Adrenal gland (tissue), 12 donors: ENCODE results near the gene METTL13. TPM values are rescaled to one million over a fixed set of nuclear protein-coding genes. Genes with fewer than 3 reads are reported as not detected.

ENCODE experiments used
- DNase-seq, 7 donors: peaks; one replicate each; pipeline ENCODE4 v3.0.0-alpha.2; 2019 to 2020
- H3K27ac ChIP-seq, 5 donors: fragments of 200-600 bp; sonication (generic) in 4 of 5; 1 replicate in 3 of 5; 2 replicates in 2 of 5; pipeline versions ENCODE4 v1.5.1 to v1.8.0; 2016 to 2020; ENCODE audit warnings: mild to moderate bottlenecking in 1 of 5
- H3K27me3 ChIP-seq: fragments of 200-600 bp; 2 replicates; pipeline ENCODE4 v1.8.0; 2021
- H3K36me3 ChIP-seq, 2 donors: fragments of 200-600 bp; replicated peaks in 1 of 2; 1 replicate in 1 of 2; 2 replicates in 1 of 2; pipeline versions ENCODE4 v1.5.1 to v1.8.0; 2018 to 2022
- H3K4me1 ChIP-seq, 2 donors: fragments of 200-600 bp; replicated peaks in 1 of 2; 1 replicate in 1 of 2; 2 replicates in 1 of 2; pipeline versions ENCODE4 v1.5.1 to v1.8.0; 2018 to 2021
- H3K4me3 ChIP-seq, 4 donors: fragments of 200-600 bp; sonication (generic) in 3 of 4; one replicate each; pipeline ENCODE4 v1.5.1; 2016 to 2018
- H3K9me3 ChIP-seq, 3 donors: fragments of 200-600 bp; sonication (generic) in 1 of 3; replicated peaks in 1 of 3; 1 replicate in 2 of 3; 2 replicates in 1 of 3; pipeline versions ENCODE4 v1.5.1 to v1.8.0; 2016 to 2021
- CTCF ChIP-seq, 6 experiments: fragments of 450-650 bp in 4 of 6; fragments of 200-600 bp in 2 of 6; sonication (generic) in 1 of 6; IDR thresholded peaks; 1 replicate in 5 of 6; 2 replicates in 1 of 6; pipeline versions ENCODE4 v1.5.1 to v1.8.0; 2016 to 2021; ENCODE audit warnings: antibody characterized with exemption in 6 of 6, mild to moderate bottlenecking in 2 of 6, moderate library complexity in 1 of 6
- POLR2A ChIP-seq, 2 donors: fragments of 450-650 bp; IDR thresholded peaks; one replicate each; pipeline ENCODE4 v1.6.1; 2017; ENCODE audit warnings: antibody characterized with exemption in 2 of 2, mild to moderate bottlenecking in 2 of 2, moderate library complexity in 1 of 2
- WGBS, 4 donors: extraction: QIAGEN DNeasy Blood & Tissue Kit in 2 of 4; methylation state at CpG; one replicate each; pipeline versions ENCODE4 v1.1.5 to v1.1.7; 2013 to 2017; 5-methylcytosine and 5-hydroxymethylcytosine counted together
- intact Hi-C, 2 donors: fragments of 100-400 bp; cut with DNase I; formaldehyde crosslinking; loops; one replicate each; pipeline versions ENCODE4 v1.14.1 to v1.15.0; 2022 to 2023
- polyA plus RNA-seq, 3 donors: library from polyadenylated mRNA; stranded (reverse); fragments of 200-250 nt in 2 of 3; fragments of 350-450 nt in 1 of 3; fragmentation: Illumina TruSeq in 1 of 3; extraction: RNeasy Lipid Tissue Mini Kit (QIAGEN cat#74804) in 1 of 3; gene quantifications; one replicate each; pipeline ENCODE4 v1.2.3, GENCODE V29; 2013 to 2014
- total RNA-seq, 9 donors: library from RNA; depleted of rRNA in 4 of 9; stranded (reverse); fragments of >200 nt in 4 of 9; fragments of 120-200 nt in 1 of 9; fragmentation: NEBNext Ultra II Directional in 1 of 9; extraction: Animal tissue kit (Norgen Biotek cat#: 25700) in 1 of 9; gene quantifications; one replicate each; pipeline versions ENCODE4 v1.1.0 to v1.2.4, GENCODE V29; 2013 to 2023
- donor health status: healthy with polysubstance abuse.
- donor health status: Bipolar disorder and iron deficiency.
- donor health status: DM: yes; HTN: yes; CAD: no.
- donor health status: DM: no; HTN: no; CAD: no.
- donor health status: DM: no; HTN: no; CAD: no.
- donor health status: DM: yes; HTN: yes; CAD: no.

The METTL13 gene
- total and polyA plus RNA-seq, 12 donors, result 9.6 to 38.3 (median 29.6) TPM

DNA sequence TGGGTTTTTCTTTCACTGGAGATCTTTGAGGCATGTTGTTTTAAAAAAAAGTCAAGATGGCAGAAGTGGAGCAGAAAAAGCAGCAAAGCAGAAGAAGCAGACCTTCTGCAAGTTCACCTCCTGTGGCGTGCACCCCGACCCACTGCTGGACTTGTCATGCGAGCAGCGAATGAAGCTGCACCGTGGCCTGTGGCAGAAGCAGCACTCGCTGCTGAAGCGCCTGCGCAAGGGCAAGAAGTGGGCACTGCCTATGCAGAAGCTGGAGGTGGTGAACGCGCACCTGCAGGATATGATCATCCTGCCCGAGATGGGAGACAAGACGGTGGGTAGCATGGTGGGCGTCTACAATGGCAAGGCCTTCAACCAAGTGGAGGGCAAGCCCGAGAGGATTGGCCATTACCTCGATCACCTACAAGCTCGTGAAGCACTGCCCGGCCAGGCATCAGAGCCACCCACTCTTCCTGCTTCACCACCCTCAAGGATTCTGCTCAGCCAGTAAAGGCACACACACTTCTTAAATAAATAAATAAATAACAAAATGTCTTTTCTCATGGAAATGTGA, 22.1 kb downstream of the METTL13 start:
- Histone ChIP-seq H3K4me3 (no peak overlapping the region), H3K27me3 (no peaks in the 10 kb centered on the region), H3K36me3 (no peaks in the 10 kb centered on the region), H3K9me3 (no peaks in the 10 kb centered on the region), H3K27ac (no peak overlapping the region), H3K4me1 (peaks cover 0 to 21% of the 10 kb centered on the region in 2 donors)
- no peak for DNase-seq
- WGBS, 4 donors, result 92 to 98% (median 95%) methylated on average over 17 of the region's 17 CpGs
- TF ChIP-seq CTCF (IDR thresholded peaks at IDR 0.05) (no peak), POLR2A (IDR thresholded peaks at IDR 0.05) (no peak)
- intact Hi-C loops, result loop anchor here (2.0 kb wide), 2 partner anchors 179 to 181 kb away; no protein-coding TSS in a partner anchor

- intact Hi-C loops, result loop anchor here in 1 of 2 donors (2.0 kb wide), 1 partner anchor 179 kb away; no protein-coding TSS in a partner anchor
- Histone ChIP-seq H3K4me3 (peak overlapping the region in 1 of 4 donors; percentile 31), H3K27me3 (no peaks in the 10 kb centered on the region), H3K36me3 (no peaks in the 10 kb centered on the region), H3K27ac (peak overlapping the region in 3 of 5 donors; percentile 10 to 37 (median 29)), H3K9me3 (no peaks in the 10 kb centered on the region), H3K4me1 (peaks cover 0 to 14% of the 10 kb centered on the region in 2 donors)
- 53 to 63% (median 62%) methylated on average over 9 of the region's 9 CpGs for WGBS, 4 donors
- DNase-seq, result peak in 6 of 7 donors; percentile 30 to 70 (median 44)
- TF ChIP-seq POLR2A (IDR thresholded peaks at IDR 0.05), result no peak
Observed at GRCh38 chr1:171805395-171806115, 24.1 kb downstream of the METTL13 start.

DNA sequence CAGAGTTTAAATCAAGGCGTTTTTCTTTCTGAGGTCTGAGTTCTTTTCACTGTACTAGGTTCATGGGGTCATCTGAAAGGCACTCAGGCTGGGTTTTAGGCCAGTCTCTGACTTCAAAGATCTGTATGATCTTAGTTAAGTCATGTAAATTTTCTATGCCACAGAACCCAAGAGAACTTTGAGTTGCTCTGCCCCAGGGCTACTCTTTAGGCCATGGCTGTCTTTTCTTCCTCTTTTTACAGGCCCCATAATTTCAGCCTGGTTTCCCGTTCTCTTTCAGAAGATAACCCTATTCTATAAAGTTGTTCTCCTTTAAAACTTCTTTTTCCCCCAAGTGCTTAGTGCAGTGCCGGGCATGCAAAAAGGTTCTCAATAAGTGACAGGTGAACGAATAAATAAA, 26.1 kb downstream of the METTL13 start:
- Histone ChIP-seq H3K27me3 (no peaks in the 10 kb centered on the region), H3K4me3 (no peak overlapping the region), H3K4me1 (peaks cover 0 to 14% of the 10 kb centered on the region in 2 donors), H3K9me3 (no peaks in the 10 kb centered on the region), H3K27ac (no peak overlapping the region), H3K36me3 (no peaks in the 10 kb centered on the region)
- DNase-seq, result no peak
- 81 to 89% (median 85%) methylated on average over 4 of the region's 4 CpGs for WGBS, 4 donors
- TF ChIP-seq CTCF (IDR thresholded peaks at IDR 0.05) (no peak), POLR2A (IDR thresholded peaks at IDR 0.05) (no peak)
- intact Hi-C loops, result no loop called here

DNA sequence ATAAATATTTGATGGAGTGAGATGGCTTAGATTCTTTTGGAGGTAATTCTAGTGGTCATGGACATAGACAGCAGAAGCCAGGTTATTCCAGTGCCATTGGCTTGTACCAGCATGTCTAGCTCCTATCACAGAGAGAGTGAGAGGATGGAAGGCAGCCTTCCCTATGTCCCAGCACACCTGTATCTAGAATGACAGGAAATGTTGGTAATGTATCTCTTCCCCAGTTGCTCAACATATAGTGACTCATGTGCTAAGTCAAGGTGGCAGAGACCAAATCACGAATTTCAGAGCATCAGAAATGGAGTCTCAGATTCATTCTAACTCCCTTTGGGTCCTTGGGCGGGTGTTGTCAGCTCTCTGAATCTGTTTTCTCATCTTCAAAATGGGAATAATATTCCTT, 28.4 kb downstream of the METTL13 start:
- WGBS, 4 donors, result 67 to 82% (median 78%) methylated on average over 2 of the region's 2 CpGs
- DNase-seq, result no peak
- no peaks in the 10 kb centered on the region for H3K36me3 ChIP-seq
- H3K27me3 ChIP-seq, result no peaks in the 10 kb centered on the region
- H3K4me3 ChIP-seq, result no peak overlapping the region
- H3K27ac ChIP-seq, result no peak overlapping the region
- no peak for TF ChIP-seq CTCF (IDR thresholded peaks at IDR 0.05)
- H3K9me3 ChIP-seq, result no peaks in the 10 kb centered on the region
- H3K4me1 ChIP-seq, result peaks cover 0 to 20% of the 10 kb centered on the region in 2 donors
- intact Hi-C loops, result no loop called here
